RWPE2 (cell line): ENCODE measurements around the gene PSMC3IP.
A peak's percentile ranks its signal among the peaks of the same experiment; 100 is the strongest.

ENCODE experiments used
- ATAC-seq: fragments of 200-7000 bp; cut with Tn5 transposase; 3 replicates; pipeline ENCODE4 v1.9.1; 2021; ENCODE audit warnings: low read depth
- DNase-seq: peaks from one replicate; pipeline ENCODE4 v3.0.0-alpha.2; 2020; ENCODE audit warnings: low spot score
- H3K27ac ChIP-seq: fragments of 450-650 bp; 2 replicates; pipeline ENCODE4 v1.5.1; 2017; ENCODE audit warnings: mild to moderate bottlenecking; ENCODE audit not compliant: poor library complexity, severe bottlenecking
- H3K27me3 ChIP-seq: fragments of 250-450 bp; sonication (Bioruptor Pico); 2 replicates; pipeline ENCODE4 v1.5.1; 2021; ENCODE audit warnings: mild to moderate bottlenecking, moderate library complexity; ENCODE audit not compliant: insufficient read depth, poor library complexity, severe bottlenecking
- H3K36me3 ChIP-seq: fragments of 250-450 bp; sonication (Bioruptor Pico); 2 replicates; pipeline ENCODE4 v1.5.1; 2020; ENCODE audit warnings: low read depth, mild to moderate bottlenecking, moderate library complexity
- H3K4me1 ChIP-seq: fragments of 250-450 bp; sonication (Bioruptor Pico); 2 replicates; pipeline ENCODE4 v1.5.1; 2021; ENCODE audit warnings: mild to moderate bottlenecking, moderate library complexity; ENCODE audit not compliant: insufficient read depth, poor library complexity, severe bottlenecking
- H3K4me3 ChIP-seq: fragments of 250-450 bp; sonication (Bioruptor Pico); 2 replicates; pipeline ENCODE4 v1.5.1; 2021; ENCODE audit warnings: mild to moderate bottlenecking, moderate library complexity; ENCODE audit not compliant: severe bottlenecking
- H3K9me3 ChIP-seq: fragments of 250-450 bp; sonication (Bioruptor Pico); 2 replicates; pipeline ENCODE4 v1.5.1; 2021; ENCODE audit warnings: mild to moderate bottlenecking, moderate library complexity; ENCODE audit not compliant: severe bottlenecking
- TF ChIP-seq, protein P1 (sequence below): fragments of 450-650 bp; IDR thresholded peaks from one replicate; pipeline ENCODE4 v1.5.1; 2017; ENCODE audit warnings: mild to moderate bottlenecking, moderate library complexity; ENCODE audit not compliant: poor library complexity, severe bottlenecking

PSMC3IP gene

DNA sequence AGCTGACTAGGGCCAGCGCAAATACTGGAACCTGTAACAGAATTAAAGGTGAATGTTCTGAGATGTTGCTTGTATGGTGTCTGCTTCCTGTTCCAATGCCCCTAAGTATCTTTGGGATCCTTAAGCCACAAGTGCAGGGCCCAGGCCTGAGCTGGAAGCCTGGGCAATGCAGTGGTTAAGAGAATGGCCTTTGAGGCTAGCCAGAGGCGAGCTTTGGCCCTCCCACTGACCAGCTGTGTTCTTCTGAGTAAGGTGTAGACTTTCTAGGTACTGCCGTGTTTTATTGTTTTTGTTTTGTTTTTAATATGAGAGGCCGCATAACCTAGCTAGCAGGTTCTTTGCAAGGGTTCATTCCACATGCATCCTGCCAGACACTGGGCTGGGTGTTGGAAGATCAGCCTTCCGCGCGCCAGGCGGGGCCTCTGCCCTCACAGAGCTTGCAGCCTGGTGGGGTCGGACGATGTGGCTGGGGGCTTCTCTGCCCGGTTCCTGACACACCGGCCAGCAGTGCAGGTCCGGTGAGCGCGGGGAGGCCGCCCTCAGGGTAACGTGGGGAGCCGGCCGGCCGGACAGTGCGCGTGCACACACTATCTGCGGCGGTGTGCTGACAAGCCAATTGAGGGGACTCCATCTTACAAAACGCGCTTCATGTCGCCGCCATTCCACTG, 11.2 kb downstream of the PSMC3IP start:
- no peak; the same call in 2 of the 3 replicates for ATAC-seq
- Histone ChIP-seq H3K4me1 (peaks cover 2% of the 10 kb centered on the region), H3K9me3 (no peaks in the 10 kb centered on the region), H3K27me3 (no peaks in the 10 kb centered on the region), H3K36me3 (peaks cover 63% of the 10 kb centered on the region), H3K27ac (peak overlapping the region; percentile 69), H3K4me3 (peak overlapping the region; percentile 84)
- TF ChIP-seq, protein P1, sequence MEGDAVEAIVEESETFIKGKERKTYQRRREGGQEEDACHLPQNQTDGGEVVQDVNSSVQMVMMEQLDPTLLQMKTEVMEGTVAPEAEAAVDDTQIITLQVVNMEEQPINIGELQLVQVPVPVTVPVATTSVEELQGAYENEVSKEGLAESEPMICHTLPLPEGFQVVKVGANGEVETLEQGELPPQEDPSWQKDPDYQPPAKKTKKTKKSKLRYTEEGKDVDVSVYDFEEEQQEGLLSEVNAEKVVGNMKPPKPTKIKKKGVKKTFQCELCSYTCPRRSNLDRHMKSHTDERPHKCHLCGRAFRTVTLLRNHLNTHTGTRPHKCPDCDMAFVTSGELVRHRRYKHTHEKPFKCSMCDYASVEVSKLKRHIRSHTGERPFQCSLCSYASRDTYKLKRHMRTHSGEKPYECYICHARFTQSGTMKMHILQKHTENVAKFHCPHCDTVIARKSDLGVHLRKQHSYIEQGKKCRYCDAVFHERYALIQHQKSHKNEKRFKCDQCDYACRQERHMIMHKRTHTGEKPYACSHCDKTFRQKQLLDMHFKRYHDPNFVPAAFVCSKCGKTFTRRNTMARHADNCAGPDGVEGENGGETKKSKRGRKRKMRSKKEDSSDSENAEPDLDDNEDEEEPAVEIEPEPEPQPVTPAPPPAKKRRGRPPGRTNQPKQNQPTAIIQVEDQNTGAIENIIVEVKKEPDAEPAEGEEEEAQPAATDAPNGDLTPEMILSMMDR, result no peak
- no peak for DNase-seq

DNA sequence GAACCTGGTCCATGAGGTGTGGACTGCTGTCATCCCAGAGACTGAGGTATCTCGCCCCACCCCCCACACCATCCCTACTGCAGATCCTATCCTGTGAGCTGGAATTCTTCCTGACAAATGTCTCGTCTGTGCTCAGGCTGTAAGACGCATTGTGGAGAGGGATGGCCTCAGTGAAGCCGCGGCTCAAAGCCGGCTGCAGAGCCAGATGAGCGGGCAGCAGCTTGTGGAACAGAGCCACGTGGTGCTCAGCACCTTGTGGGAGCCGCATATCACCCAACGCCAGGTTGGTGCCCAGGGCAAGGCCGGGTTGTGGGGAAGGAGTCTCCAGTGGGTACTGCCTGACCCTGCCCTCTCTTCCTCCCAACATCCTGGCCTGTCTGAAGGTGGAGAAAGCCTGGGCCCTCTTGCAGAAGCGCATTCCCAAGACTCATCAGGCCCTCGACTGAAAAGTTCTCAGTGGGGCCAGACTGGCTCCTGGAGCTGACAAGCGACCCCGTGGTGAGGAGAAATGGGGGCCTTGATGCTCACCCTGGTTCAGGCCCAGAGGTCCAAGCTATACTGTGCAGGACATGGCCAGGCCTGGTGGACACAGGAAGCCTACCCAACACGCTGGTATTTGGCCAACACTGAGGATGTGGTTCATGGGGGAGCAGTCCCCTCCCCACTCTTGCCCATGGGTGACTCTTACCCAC, 11.9 kb downstream of the PSMC3IP start:
- Histone ChIP-seq H3K9me3 (no peaks in the 10 kb centered on the region), H3K4me3 (no peak overlapping the region), H3K27ac (peak overlapping the region; percentile 69), H3K36me3 (peaks cover 56% of the 10 kb centered on the region), H3K27me3 (no peaks in the 10 kb centered on the region), H3K4me1 (peaks cover 2% of the 10 kb centered on the region)
- TF ChIP-seq, protein P1, result no peak
- ATAC-seq, result no peak
- no peak for DNase-seq

DNA sequence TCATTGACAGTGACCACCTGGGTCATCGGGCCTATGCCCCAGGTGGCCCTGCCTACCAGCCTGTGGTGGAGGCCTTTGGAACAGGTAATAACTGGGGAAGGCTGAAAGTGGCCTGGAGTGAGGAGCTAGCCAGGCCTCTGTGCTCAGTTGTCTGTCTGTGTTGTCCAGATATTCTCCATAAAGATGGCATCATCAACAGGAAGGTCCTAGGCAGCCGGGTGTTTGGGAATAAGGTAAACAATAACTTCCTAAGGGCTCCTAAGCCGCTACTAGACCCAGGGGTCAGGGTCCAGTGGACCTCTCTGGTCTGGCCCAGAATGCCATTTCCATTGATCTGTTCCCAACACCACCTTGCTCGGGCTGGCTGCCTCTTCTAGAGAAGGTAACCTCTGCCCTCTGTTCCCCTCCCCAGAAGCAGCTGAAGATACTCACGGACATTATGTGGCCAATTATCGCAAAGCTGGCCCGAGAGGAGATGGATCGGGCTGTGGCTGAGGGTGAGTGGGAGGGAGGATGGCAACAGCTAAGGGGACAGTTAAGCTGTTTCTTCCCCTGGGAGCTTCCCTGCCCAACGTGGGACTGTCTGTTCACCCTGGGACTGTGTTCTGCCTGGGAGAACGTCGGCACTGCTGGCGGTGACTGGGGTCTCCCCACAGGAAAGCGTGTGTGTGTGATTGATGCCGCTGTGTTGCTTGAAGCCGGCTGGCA, 12.6 kb downstream of the PSMC3IP start:
- Histone ChIP-seq H3K36me3 (peaks cover 49% of the 10 kb centered on the region), H3K4me1 (peaks cover 2% of the 10 kb centered on the region), H3K27ac (no peak overlapping the region), H3K9me3 (no peaks in the 10 kb centered on the region), H3K27me3 (no peaks in the 10 kb centered on the region), H3K4me3 (no peak overlapping the region)
- TF ChIP-seq, protein P1, result no peak
- DNase-seq, result no peak
- ATAC-seq, result no peak

DNA sequence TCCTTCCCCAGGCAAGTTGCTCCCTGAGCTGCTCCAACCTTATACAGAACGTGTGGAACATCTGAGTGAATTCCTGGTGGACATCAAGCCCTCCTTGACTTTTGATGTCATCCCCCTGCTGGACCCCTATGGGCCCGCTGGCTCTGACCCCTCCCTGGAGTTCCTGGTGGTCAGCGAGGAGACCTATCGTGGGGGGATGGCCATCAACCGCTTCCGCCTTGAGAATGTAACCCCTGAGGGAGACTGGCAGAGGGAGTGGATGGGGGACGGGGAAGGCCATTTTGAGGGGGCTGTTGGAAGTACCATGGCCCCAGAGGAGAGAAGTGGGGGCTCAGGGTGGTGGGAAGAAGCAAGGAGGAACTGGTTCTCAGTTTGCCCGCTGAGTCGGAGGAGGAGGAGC, 13.6 kb downstream of the PSMC3IP start:
- no peak overlapping the region for H3K4me3 ChIP-seq
- H3K27ac ChIP-seq, result peak overlapping the region; percentile 72
- H3K27me3 ChIP-seq, result no peaks in the 10 kb centered on the region
- H3K9me3 ChIP-seq, result no peaks in the 10 kb centered on the region
- TF ChIP-seq, protein P1, result no peak
- ATAC-seq (no peak), DNase-seq (no peak)
- peaks cover 2% of the 10 kb centered on the region for H3K4me1 ChIP-seq
- peaks cover 39% of the 10 kb centered on the region for H3K36me3 ChIP-seq
